GM23338 (cell line): ENCODE results near the gene GJA4.

Experiments used
- EZH2 ChIP-seq: fragments of 200-600 bp; sonication (generic); IDR thresholded peaks from one replicate; pipeline ENCODE4 v1.8.0; 2017; ENCODE audit warnings: antibody characterized with exemption, mild to moderate bottlenecking, low read depth; ENCODE audit not compliant: unreplicated experiment
- JUNB ChIP-seq: IDR thresholded peaks from one replicate; pipeline ENCODE4 v1.6.1; 2016; ENCODE audit warnings: antibody characterized with exemption; ENCODE audit not compliant: unreplicated experiment

DNA sequence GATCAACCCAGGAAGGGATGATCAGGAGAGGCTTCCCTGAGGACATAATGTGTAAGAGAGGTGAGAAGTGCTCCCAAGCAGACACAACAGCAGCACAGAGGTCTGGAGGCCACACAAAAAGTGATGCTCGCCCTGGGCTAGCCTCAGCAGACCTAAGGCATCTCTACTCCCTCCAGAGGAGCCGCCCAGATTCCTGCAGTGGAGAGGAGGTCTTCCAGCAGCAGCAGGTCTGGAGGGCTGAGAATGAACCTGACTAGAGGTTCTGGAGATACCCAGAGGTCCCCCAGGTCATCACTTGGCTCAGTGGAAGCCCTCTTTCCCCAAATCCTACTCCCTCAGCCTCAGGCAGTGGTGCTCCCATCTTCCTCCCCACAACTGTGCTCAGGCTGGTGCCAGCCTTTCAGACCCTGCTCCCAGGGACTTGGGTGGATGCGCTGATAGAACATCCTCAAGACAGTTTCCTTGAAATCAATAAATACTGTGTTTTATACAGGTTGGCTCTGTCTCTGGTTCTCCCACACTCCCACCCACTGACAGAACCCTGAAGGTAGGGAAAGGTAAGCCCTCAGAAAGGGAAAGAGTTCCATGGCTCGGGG is 6.8 kb upstream of the GJA4 start:
- TF ChIP-seq EZH2 (no peak), JUNB (no peak)
